Measurements from ENCODE around the gene RASSF10. TPM values are rescaled to one million over a fixed set of nuclear protein-coding genes. Genes with fewer than 3 reads are reported as not detected.

Gene RASSF10
- total RNA-seq, 2 donors from 2014 or later, result 0.59 to 1.2 TPM

DNA sequence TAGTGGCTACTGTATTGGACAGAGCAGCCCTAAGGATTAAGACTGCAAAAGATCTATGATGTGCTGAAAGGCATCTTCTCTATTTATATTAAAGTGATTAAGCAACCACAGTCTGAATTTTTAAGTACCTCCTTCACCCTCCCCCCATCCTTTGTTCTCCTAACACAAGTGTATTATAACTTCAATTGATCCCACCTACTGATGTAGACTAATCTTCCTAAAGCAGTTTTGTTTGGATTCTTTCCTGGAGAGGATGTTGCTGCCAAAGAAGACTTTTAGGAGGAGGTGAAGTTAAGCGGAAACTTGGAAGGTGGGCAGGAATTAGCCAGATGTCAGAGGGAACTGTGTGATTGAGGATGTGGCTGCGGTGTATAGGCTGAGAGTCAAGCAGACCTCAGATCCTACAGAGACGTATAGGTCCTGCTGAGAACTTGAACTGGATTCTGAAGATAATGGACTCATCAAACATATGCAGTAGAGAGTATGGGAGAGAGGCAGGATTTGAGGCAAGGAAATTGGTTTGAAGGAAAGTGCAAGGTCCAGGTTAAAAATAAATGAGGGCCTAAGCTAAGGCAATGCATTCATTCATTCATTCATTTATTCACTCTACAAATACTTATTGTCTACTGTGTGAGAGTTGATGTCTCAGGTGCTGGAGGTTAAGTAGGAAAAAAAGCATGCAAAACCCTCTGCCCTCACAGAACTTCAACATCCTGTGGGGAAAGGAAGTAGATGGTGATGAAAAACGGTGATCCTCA lies 5.2 kb upstream of the RASSF10 start:
- DNase-seq (ENCODE audit: low spot score), result no peak
- TF ChIP-seq, protein P1, sequence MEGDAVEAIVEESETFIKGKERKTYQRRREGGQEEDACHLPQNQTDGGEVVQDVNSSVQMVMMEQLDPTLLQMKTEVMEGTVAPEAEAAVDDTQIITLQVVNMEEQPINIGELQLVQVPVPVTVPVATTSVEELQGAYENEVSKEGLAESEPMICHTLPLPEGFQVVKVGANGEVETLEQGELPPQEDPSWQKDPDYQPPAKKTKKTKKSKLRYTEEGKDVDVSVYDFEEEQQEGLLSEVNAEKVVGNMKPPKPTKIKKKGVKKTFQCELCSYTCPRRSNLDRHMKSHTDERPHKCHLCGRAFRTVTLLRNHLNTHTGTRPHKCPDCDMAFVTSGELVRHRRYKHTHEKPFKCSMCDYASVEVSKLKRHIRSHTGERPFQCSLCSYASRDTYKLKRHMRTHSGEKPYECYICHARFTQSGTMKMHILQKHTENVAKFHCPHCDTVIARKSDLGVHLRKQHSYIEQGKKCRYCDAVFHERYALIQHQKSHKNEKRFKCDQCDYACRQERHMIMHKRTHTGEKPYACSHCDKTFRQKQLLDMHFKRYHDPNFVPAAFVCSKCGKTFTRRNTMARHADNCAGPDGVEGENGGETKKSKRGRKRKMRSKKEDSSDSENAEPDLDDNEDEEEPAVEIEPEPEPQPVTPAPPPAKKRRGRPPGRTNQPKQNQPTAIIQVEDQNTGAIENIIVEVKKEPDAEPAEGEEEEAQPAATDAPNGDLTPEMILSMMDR (IDR thresholded peaks at IDR 0.05), result no peak
- Histone ChIP-seq H3K4me1 (peaks cover 0 to 4% of the 10 kb centered on the region in 2 donors), H3K4me3 (no peak overlapping the region), H3K27me3 (no peaks in the 10 kb centered on the region), H3K36me3 (no peaks in the 10 kb centered on the region), H3K9me3 (no peaks in the 10 kb centered on the region), H3K27ac (no peak overlapping the region)

DNA sequence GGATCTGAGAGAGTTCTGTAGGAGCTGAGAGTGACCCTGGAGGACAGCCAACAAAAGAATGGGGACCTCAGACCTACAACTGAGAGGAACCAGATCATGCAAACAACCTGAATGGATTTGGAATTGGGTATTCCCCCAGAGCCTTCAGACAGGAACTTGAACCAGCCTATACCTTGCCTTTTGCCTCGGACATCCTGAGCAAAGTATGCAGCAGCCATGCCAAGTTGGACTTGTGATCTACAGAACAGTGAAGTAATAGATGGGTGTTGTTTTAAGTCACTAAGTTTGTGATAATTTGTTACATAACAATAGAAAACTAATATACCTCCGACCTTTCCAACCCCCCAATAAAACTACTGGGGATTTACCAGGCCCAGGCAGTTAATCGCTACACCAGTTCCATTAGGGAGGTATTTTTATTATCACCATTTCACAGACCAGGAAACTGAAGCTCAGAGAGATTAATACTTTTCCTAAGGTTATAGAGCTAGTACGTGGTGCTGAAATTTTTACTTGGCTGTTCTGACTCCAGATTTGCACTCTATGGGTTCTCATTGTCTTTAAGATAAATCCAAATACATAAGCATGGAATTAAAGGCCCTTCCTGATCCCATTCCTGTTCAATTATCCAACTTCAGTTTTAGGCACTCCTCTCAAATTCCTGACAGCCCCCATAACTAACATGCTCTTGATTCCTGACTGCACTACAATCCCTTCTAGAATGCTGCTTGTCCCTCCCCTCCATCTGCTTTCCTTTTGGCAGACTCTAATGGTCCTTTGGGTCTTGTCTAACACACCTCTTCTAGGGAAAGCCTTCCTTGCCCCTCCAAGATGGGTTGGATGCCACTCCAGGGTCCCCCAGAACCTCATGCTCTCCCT lies 1.7 kb upstream of the RASSF10 start:
- Histone ChIP-seq H3K27me3 (peaks cover 7 to 12% of the 10 kb centered on the region in 2 donors), H3K27ac (no peak overlapping the region), H3K9me3 (no peaks in the 10 kb centered on the region), H3K36me3 (no peaks in the 10 kb centered on the region), H3K4me1 (peaks cover 0 to 26% of the 10 kb centered on the region in 2 donors), H3K4me3 (no peak overlapping the region)
- DNase-seq (ENCODE audit: low spot score), result no peak
- TF ChIP-seq, protein P1 (IDR thresholded peaks at IDR 0.05), result no peak

DNA sequence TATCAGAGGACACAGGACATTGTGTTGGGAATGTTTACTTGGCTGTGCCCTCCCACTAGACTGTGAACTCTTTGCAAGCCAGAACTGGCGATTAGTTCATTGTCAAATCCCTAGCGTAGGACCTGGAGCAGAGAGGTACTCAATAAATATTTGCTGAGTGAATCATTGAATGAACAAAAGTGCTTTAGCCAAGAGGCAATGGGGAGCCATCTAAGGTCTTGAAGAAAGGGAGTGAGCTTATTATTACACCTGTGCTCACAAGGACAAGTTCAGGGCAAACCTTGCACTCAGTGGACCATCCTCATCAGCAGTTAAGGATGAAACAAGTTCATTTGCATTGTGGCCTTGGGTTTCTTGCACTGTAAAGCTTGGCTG lies 1.1 kb upstream of the RASSF10 start:
- Histone ChIP-seq H3K9me3 (no peaks in the 10 kb centered on the region), H3K27ac (no peak overlapping the region), H3K4me1 (peaks cover 0 to 32% of the 10 kb centered on the region in 2 donors), H3K27me3 (peaks cover 7 to 12% of the 10 kb centered on the region in 2 donors), H3K4me3 (no peak overlapping the region), H3K36me3 (no peaks in the 10 kb centered on the region)
- DNase-seq (ENCODE audit: low spot score), result no peak
- TF ChIP-seq, protein P1 (IDR thresholded peaks at IDR 0.05), result no peak

DNA sequence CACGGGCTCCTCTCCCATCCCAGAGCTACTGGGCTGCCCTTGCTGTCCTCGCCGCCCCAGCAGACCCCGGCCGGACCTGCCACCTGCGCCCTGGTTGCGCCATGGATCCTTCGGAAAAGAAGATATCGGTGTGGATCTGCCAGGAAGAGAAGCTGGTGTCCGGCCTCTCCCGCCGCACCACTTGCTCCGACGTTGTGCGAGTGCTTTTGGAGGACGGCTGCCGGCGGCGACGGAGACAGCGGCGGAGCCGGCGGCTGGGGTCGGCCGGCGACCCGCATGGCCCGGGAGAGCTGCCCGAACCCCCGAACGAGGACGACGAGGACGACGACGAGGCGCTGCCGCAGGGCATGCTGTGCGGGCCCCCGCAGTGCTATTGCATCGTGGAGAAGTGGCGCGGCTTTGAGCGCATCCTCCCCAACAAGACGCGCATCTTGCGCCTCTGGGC lies 382 bp downstream of the RASSF10 start:
- no peaks in the 10 kb centered on the region for H3K36me3 ChIP-seq
- no peak for DNase-seq (ENCODE audit: low spot score)
- TF ChIP-seq, protein P1 (IDR thresholded peaks at IDR 0.05), result no peak
- H3K27ac ChIP-seq, result no peak overlapping the region
- H3K4me3 ChIP-seq, result peak overlapping the region; percentile 33 to 51
- H3K4me1 ChIP-seq, result peaks cover 0 to 32% of the 10 kb centered on the region in 2 donors
- H3K27me3 ChIP-seq, result peaks cover 7 to 12% of the 10 kb centered on the region in 2 donors
- H3K9me3 ChIP-seq, result no peaks in the 10 kb centered on the region

DNA sequence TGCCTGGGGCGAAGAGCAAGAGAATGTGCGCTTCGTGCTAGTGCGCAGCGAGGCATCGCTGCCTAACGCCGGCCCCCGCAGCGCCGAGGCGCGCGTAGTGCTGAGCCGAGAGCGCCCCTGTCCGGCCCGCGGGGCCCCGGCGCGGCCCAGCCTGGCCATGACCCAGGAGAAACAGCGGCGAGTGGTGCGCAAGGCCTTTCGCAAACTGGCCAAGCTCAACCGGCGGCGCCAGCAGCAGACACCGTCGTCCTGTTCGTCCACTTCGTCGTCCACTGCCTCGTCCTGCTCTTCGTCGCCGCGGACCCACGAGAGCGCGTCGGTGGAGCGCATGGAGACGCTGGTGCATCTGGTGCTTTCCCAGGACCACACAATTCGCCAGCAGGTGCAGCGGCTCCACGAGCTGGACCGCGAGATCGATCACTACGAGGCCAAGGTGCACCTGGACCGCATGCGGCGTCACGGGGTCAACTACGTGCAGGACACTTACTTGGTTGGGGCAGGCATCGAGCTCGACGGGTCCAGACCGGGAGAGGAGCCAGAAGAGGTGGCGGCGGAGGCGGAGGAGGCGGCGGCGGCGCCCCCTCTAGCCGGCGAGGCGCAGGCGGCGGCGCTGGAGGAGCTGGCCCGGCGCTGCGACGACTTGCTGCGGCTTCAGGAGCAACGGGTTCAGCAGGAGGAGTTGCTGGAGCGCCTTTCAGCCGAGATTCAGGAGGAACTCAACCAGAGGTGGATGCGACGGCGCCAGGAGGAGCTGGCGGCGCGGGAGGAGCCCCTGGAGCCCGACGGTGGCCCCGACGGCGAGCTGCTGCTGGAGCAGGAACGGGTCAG lies 1.0 kb downstream of the RASSF10 start:
- H3K9me3 ChIP-seq, result no peaks in the 10 kb centered on the region
- TF ChIP-seq, protein P1 (IDR thresholded peaks at IDR 0.05), result no peak
- no peak overlapping the region for H3K27ac ChIP-seq
- DNase-seq (ENCODE audit: low spot score), result no peak
- peaks cover 7 to 12% of the 10 kb centered on the region in 2 donors for H3K27me3 ChIP-seq
- peaks cover 0 to 32% of the 10 kb centered on the region in 2 donors for H3K4me1 ChIP-seq
- H3K4me3 ChIP-seq, result peak overlapping the region; percentile 33 to 51
- no peaks in the 10 kb centered on the region for H3K36me3 ChIP-seq

All from right atrium auricular region (tissue), 2 donors.